Activated CD4-positive, alpha-beta T cell treated with anti-CD3 and anti-CD28 coated beads, Interleukin-2, amount 10 ng/mL, durations not matched to agents 24 days and 14 days (primary cell): ENCODE results near the gene CFAP68. TPM values are rescaled to one million over a fixed set of nuclear protein-coding genes. Genes with fewer than 3 reads are reported as not detected.
"Not testable (repeated sequence)": the region's sequence is repeated elsewhere in the genome, so short reads cannot be mapped to it uniquely, and the experiment has no call there.

Source experiments
- DNase-seq: peaks from one replicate; pipeline ENCODE4 v3.0.0; 2022
- H3K27ac Mint-ChIP-seq: one replicate; pipeline ENCODE4 v1.8.0; 2022; ENCODE audit warnings: mild to moderate bottlenecking, mixed read lengths
- H3K27me3 Mint-ChIP-seq: one replicate; pipeline ENCODE4 v1.8.0; 2022; ENCODE audit warnings: mixed read lengths
- H3K36me3 Mint-ChIP-seq: one replicate; pipeline ENCODE4 v1.8.0; 2022; ENCODE audit warnings: low read depth, mild to moderate bottlenecking, mixed read lengths
- H3K4me1 Mint-ChIP-seq: one replicate; pipeline ENCODE4 v1.8.0; 2021; ENCODE audit warnings: mixed read lengths
- H3K4me3 Mint-ChIP-seq: one replicate; pipeline ENCODE4 v1.8.0; 2022; ENCODE audit warnings: mild to moderate bottlenecking, moderate library complexity, mixed read lengths
- H3K9me3 Mint-ChIP-seq: one replicate; pipeline ENCODE4 v1.8.0; 2021; ENCODE audit warnings: mixed read lengths
- intact Hi-C: fragments of 100-400 bp; cut with micrococcal nuclease; formaldehyde crosslinking; loops from one replicate; pipeline ENCODE4 v1.15.1; 2023
- total RNA-seq: library from RNA; stranded (reverse); gene quantifications from 2 replicates; pipeline ENCODE4 v1.2.3, GENCODE V29; 2022

CFAP68 gene
- total RNA-seq, 1 donor from 2014 or later, result 22.6 TPM

- H3K36me3 Mint-ChIP-seq, result no peaks in the 10 kb centered on the region
Observed at GRCh38 chr11:111917312-111917711, 38.0 kb downstream of the CFAP68 start.

GRCh38 chr11:111917788-111918187 lies 38.4 kb downstream of the CFAP68 start:
- no peaks in the 10 kb centered on the region for H3K4me1 Mint-ChIP-seq
- H3K36me3 Mint-ChIP-seq, result no peaks in the 10 kb centered on the region
- no peak overlapping the region for H3K27ac Mint-ChIP-seq

More at GRCh38 chr11:111917312-111917711, 38.0 kb downstream of the CFAP68 start:
- H3K4me3 Mint-ChIP-seq, result no peak overlapping the region
- H3K9me3 Mint-ChIP-seq, result no peaks in the 10 kb centered on the region
- intact Hi-C loops, result no loop called here
- H3K27ac Mint-ChIP-seq, result no peak overlapping the region
- H3K27me3 Mint-ChIP-seq, result peaks cover 41% of the 10 kb centered on the region
- no peak for DNase-seq
- H3K4me1 Mint-ChIP-seq, result no peaks in the 10 kb centered on the region

GRCh38 chr11:111918390-111919256 lies 39.3 kb downstream of the CFAP68 start, which contains the start of gene C11orf52:
Gene C11orf52 (plus strand): TSS chr11:111918913. CDS start chr11:111918973, 60 bp downstream.
- Mint-ChIP-seq H3K4me3 (no peak within 1 kb of the TSS), H3K4me1 (no peaks in the 10 kb centered on the region), H3K36me3 (no peaks in the 10 kb centered on the region), H3K27me3 (peaks cover 38% of the 10 kb centered on the region), H3K27ac (no peak within 1 kb of the TSS), H3K9me3 (no peaks in the 10 kb centered on the region)
- intact Hi-C loops, result no loop called here
- DNase-seq, result no peak

More at GRCh38 chr11:111917788-111918187, 38.4 kb downstream of the CFAP68 start:
- no peak for DNase-seq
- Mint-ChIP-seq H3K4me3 (no peak overlapping the region), H3K27me3 (peaks cover 41% of the 10 kb centered on the region), H3K9me3 (no peaks in the 10 kb centered on the region)
- intact Hi-C loops, result no loop called here

GRCh38 chr11:111920908-111921307 lies 41.6 kb downstream of the CFAP68 start:
- no peak overlapping the region for H3K4me3 Mint-ChIP-seq
- no peaks in the 10 kb centered on the region for H3K36me3 Mint-ChIP-seq
- H3K27me3 Mint-ChIP-seq, result peaks cover 26% of the 10 kb centered on the region
- no peaks in the 10 kb centered on the region for H3K9me3 Mint-ChIP-seq
- intact Hi-C loops, result no loop called here
- no peak for DNase-seq
- no peak overlapping the region for H3K27ac Mint-ChIP-seq
- H3K4me1 Mint-ChIP-seq, result peaks cover 3% of the 10 kb centered on the region

- H3K36me3 Mint-ChIP-seq, result no peaks in the 10 kb centered on the region
- no peak for DNase-seq
- H3K9me3 Mint-ChIP-seq, result no peaks in the 10 kb centered on the region
- no peak overlapping the region for H3K27ac Mint-ChIP-seq
- H3K4me1 Mint-ChIP-seq, result peaks cover 8% of the 10 kb centered on the region
- intact Hi-C loops, result no loop called here
- no peak overlapping the region for H3K4me3 Mint-ChIP-seq
- H3K27me3 Mint-ChIP-seq, result peaks cover 20% of the 10 kb centered on the region
Observed at GRCh38 chr11:111921541-111922230, 42.3 kb downstream of the CFAP68 start.

- DNase-seq, result no peak
- Mint-ChIP-seq H3K4me1 (peaks cover 13% of the 10 kb centered on the region), H3K27ac (no peak overlapping the region), H3K27me3 (peaks cover 17% of the 10 kb centered on the region), H3K4me3 (no peak overlapping the region), H3K9me3 (no peaks in the 10 kb centered on the region), H3K36me3 (no peaks in the 10 kb centered on the region)
- intact Hi-C loops, result no loop called here
Observed at GRCh38 chr11:111922803-111923202, 43.5 kb downstream of the CFAP68 start.

- H3K4me3 Mint-ChIP-seq, result no peak overlapping the region
- H3K36me3 Mint-ChIP-seq, result no peaks in the 10 kb centered on the region
- DNase-seq, result no peak
- H3K4me1 Mint-ChIP-seq, result peaks cover 13% of the 10 kb centered on the region
- intact Hi-C loops, result no loop called here
- H3K27me3 Mint-ChIP-seq, result peaks cover 17% of the 10 kb centered on the region
- no peak overlapping the region for H3K27ac Mint-ChIP-seq
- no peaks in the 10 kb centered on the region for H3K9me3 Mint-ChIP-seq
Observed at GRCh38 chr11:111923351-111923788, 44.0 kb downstream of the CFAP68 start.

- no peak for DNase-seq
- no peak overlapping the region for H3K4me3 Mint-ChIP-seq
- no peaks in the 10 kb centered on the region for H3K9me3 Mint-ChIP-seq
- H3K27ac Mint-ChIP-seq, result no peak overlapping the region
- intact Hi-C loops, result no loop called here
- H3K27me3 Mint-ChIP-seq, result peaks cover 17% of the 10 kb centered on the region
- no peaks in the 10 kb centered on the region for H3K36me3 Mint-ChIP-seq
- H3K4me1 Mint-ChIP-seq, result peaks cover 13% of the 10 kb centered on the region
Observed at GRCh38 chr11:111923951-111924350, 44.6 kb downstream of the CFAP68 start.

GRCh38 chr11:111925953-111926352 lies 46.6 kb downstream of the CFAP68 start:
- Mint-ChIP-seq H3K27ac (no peak overlapping the region), H3K4me3 (peak overlapping the region; percentile 48), H3K9me3 (no peaks in the 10 kb centered on the region), H3K4me1 (peaks cover 13% of the 10 kb centered on the region), H3K27me3 (peaks cover 14% of the 10 kb centered on the region), H3K36me3 (no peaks in the 10 kb centered on the region)
- DNase-seq, result no peak
- intact Hi-C loops, result loop anchor here (2.0 kb wide), 3 partner anchors 55 to 301 kb away; partner anchors contain the start of genes ALG9, NKAPD1, PIH1D2 and PTS

GRCh38 chr11:111926505-111927391 lies 47.4 kb downstream of the CFAP68 start:
- DNase-seq, result peak; percentile 99
- no peaks in the 10 kb centered on the region for H3K9me3 Mint-ChIP-seq
- peak overlapping the region; percentile 91 for H3K4me3 Mint-ChIP-seq
- peaks cover 13% of the 10 kb centered on the region for H3K4me1 Mint-ChIP-seq
- H3K27ac Mint-ChIP-seq, result peak overlapping the region; percentile 89
- intact Hi-C loops, result loop anchor here (1.0 to 2.0 kb wide), 8 partner anchors 10 to 300 kb away; partner anchors contain the start of genes ALG9, CFAP68, DLAT and FDXACB1
- peaks cover 7% of the 10 kb centered on the region for H3K27me3 Mint-ChIP-seq
- no peaks in the 10 kb centered on the region for H3K36me3 Mint-ChIP-seq

- no peak overlapping the region for H3K4me3 Mint-ChIP-seq
- no peaks in the 10 kb centered on the region for H3K9me3 Mint-ChIP-seq
- H3K4me1 Mint-ChIP-seq, result peaks cover 29% of the 10 kb centered on the region
- intact Hi-C loops, result loop anchor here (10.0 kb wide), 1 partner anchor 1586 kb away; no protein-coding TSS in a partner anchor
- no peaks in the 10 kb centered on the region for H3K36me3 Mint-ChIP-seq
- H3K27me3 Mint-ChIP-seq, result no peaks in the 10 kb centered on the region
- DNase-seq, result no peak
- H3K27ac Mint-ChIP-seq, result no peak overlapping the region
Observed at GRCh38 chr11:111930472-111930871, 51.1 kb downstream of the CFAP68 start.

GRCh38 chr11:111932611-111932950 lies 53.2 kb downstream of the CFAP68 start:
- H3K4me3 Mint-ChIP-seq, result peak overlapping the region; percentile 57
- H3K9me3 Mint-ChIP-seq, result no peaks in the 10 kb centered on the region
- intact Hi-C loops, result loop anchor here (1.0 to 10.0 kb wide), 5 partner anchors 12 to 1588 kb away; no protein-coding TSS in a partner anchor

GRCh38 chr11:111933176-111933575 lies 53.8 kb downstream of the CFAP68 start:
- H3K9me3 Mint-ChIP-seq, H3K27me3 Mint-ChIP-seq, H3K27ac Mint-ChIP-seq, H3K36me3 Mint-ChIP-seq, DNase-seq, H3K4me3 Mint-ChIP-seq: not testable (repeated sequence)
- intact Hi-C loops, result loop anchor here (10.0 kb wide), 1 partner anchor 1588 kb away; no protein-coding TSS in a partner anchor
- H3K4me1 Mint-ChIP-seq, result peaks cover 36% of the 10 kb centered on the region

More at GRCh38 chr11:111932611-111932950, 53.2 kb downstream of the CFAP68 start:
- Mint-ChIP-seq H3K36me3 (peaks cover 4% of the 10 kb centered on the region), H3K4me1 (peaks cover 30% of the 10 kb centered on the region), H3K27me3 (no peaks in the 10 kb centered on the region), H3K27ac (peak overlapping the region; percentile 84)
- no peak for DNase-seq
